COR-L47 (cell line): Measurements from ENCODE around the gene SLC9C2.
A peak's percentile ranks its signal among the peaks of the same experiment; 100 is the strongest.
"Not testable (repeated sequence)": the region's sequence is repeated elsewhere in the genome, so short reads cannot be mapped to it uniquely, and the experiment has no call there.

Source experiments
- DNase-seq: peaks from one replicate; lab custom pipeline; 2025; lab: John Stamatoyannopoulos, UW

SLC9C2 gene

DNA sequence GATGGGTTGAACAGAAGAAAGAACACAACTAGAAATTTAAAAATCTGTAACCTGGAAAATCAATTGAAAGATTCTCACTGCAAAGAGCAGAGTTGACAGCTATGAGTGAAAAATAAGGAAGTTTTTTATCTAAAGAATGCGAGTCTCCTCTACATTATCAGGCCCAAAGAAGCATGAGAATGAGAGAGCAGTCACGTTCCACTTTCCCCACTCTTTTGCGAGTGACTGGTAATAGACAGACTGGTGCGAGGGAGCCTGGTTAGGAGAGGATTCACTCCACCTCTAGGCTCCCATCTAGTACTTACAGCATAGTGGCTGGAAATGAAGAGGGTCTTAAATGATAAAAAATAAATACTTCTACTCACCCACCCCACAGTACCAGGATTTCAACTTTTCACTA lies 73.8 kb downstream of the SLC9C2 start:
- no peak for DNase-seq

DNA sequence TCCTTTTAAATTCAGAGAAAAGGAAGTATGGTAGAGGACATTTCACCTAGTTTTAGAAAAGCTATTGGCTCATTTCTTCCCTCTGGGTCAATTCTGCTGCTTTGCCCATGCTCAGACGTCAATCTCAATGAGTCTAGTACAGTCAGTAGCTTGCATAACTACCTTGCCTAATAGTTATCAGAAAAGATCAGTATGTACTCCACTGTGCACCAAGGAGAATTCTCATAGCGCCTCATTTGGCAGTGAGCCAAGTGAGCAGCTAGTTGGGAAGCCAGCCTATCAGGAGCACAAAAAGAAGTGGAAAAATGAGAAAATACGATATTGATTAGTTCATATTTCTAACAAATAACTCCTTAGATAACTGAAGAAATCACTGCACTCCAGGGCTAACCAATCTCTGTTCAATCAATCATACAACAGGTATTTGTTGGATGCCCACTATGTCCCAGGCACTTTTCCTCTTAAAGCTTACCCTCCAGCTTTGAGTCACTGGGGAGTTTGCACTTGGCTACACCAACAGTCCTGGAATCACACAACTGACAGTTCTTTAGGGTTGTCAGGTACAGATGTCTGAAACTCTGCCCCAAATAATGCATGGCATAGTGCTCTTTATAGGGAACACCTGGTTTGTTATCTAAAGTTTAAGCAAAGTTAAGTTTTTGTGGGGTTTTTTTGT lies 75.6 kb downstream of the SLC9C2 start:
- no peak for DNase-seq

DNA sequence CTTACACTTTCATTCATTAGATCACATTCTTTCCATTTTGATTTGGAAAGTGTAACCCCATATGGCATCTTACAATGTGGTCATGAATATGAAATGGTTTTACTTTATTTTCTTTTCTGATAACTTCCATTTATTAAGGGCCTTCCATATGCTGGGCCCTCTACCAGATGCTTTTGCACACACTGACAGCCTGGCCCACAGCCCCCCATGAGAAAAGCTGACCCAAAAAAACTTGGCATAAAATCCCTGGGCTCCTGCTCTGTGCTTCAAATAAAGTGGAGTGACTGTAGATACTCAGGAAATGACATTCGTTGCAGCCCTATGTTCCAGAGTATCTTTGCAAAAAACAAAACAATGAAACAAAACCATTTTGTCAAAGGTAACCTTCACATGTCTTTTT lies 76.9 kb downstream of the SLC9C2 start:
- DNase-seq = no peak

DNA sequence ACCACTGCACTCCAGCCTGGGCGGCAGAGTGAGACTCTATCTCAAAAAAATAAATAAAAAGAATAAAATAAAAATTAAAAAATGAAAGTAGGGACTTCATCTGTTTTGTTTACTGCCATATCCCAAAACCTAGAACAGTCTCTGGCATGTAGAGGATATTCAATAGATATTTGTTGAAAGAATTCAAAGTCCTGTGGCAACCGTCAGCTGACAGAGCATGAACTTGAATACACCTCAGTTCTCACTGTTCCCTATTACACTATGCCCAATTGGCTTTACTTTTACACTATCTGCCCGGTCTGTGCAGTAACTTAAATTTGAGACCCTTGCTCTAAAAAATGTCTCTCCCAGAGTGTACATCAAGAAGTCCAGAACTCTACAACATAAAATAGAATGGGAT lies 79.5 kb downstream of the SLC9C2 start:
- DNase-seq = no peak

DNA sequence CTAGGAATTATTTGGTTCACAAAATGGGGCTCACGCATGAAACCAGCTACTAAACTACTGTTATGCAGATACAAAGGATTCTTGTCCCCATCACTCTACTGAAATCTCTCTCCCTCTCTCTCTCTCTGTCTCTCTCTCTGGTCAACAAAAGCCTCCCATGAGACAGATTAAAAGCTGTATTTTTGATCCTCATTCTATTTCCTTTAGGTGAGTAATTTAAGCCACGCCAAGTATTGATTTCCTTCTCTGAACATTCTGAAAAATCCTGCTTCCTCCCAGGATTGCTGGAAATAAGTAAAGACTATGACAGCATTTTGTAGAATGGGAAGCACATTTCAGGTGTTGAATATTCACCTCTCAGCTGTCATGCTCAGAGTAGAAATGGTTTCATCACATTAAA lies 82.1 kb downstream of the SLC9C2 start:
- DNase-seq = no peak

DNA sequence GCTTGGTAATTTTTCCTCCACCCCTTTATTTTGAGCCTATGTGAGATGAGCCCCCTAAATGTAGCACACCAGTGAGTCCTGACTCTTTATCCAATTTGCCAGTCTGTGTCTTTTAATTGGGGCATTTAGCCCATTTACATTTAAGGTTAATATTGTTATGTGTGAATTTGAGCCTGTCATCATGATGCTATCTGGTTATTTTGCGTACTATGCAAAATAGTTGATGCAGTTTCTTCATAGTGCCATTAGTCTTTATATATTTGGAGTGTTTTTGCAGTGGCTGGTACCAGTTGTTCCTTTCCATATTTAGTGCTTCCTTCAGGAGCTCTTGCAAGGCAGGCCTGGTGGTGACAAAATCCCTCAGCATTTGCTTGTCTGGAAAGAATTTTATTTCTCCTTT lies 88.4 kb downstream of the SLC9C2 start:
- not testable (repeated sequence) for DNase-seq

DNA sequence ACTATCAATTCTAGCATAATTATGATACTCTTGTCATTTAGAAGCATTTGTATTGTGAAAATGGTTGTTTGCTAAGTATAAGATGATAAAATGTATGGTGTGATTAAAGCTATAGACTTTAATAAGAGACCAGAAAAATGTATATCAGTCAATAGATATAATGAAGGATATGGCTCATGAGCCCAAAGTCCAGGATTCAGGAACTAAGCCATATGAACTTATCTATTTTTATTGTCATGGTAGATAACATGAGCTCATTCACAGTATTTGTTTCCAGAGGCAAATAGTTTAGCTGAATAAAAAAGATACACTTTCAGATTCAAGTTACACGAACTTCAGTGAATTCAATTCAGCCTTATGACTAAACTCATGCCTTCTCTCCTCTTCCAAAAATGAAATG lies 93.1 kb downstream of the SLC9C2 start:
- DNase-seq = no peak

DNA sequence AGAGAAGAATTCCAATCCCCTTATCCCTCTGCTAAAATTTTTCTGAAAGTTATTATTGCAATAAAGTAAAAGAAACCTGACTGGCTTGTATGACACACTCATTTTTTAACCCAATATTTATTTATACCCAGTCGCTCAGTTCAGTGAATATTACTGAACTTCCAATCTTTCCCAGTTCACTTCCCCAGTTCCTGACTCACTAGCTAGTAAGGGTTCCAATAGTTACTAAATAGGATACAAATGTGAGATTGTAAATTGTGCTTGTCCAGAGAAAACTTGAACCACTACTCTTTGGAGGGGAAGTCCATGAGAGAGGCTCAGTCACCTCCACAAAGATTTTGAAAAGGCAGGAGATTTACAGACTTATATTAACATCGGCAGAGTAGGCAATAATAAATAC lies 94.3 kb downstream of the SLC9C2 start:
- DNase-seq = no peak

DNA sequence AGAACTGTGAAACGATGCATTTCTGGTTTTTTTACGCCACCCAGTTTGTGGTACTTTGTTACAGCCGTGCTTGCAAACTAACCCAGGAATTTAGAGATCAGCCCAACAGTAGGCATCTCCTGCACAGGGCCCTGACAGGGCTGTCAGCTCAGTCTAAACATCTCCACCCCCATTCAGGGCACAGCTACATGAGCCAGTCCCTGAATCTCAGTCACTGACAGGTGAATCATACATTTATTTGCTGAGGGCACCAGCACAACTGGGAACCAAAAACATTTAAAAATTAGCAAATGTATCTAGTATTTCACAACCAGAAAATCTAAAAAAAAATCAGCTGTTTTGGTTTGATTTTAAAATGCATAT lies 95.0 kb downstream of the SLC9C2 start:
- no peak for DNase-seq

DNA sequence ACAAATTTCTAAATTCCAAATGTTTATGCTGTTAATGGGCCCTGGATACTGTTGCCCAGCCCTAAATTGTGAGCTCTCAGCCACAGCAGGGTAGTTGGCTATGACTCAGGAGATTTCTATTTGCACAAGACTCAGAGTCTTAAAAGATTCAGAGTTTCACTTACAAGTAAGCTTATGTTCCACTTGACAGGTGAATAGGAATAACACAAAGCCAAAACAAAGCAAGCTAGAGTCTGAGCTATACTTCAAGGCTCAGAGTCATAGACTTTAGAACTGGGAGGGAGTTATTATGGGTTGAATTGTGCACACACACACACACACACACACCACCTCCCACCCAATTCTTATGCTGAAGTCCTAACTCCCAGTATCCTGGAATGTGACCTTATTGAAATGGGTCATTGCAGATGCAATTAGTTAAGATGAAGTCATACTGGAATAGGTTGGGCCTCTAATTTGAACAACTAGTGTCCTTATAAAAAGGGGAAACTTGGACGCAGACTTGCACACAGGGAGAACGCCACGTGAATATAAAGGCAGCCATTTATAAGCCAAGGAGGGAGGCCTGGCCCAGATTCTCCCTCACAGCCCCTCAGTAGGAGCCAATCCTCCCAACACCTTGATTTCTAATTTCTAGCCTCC lies 95.5 kb downstream of the SLC9C2 start:
- DNase-seq = peak; percentile 15

DNA sequence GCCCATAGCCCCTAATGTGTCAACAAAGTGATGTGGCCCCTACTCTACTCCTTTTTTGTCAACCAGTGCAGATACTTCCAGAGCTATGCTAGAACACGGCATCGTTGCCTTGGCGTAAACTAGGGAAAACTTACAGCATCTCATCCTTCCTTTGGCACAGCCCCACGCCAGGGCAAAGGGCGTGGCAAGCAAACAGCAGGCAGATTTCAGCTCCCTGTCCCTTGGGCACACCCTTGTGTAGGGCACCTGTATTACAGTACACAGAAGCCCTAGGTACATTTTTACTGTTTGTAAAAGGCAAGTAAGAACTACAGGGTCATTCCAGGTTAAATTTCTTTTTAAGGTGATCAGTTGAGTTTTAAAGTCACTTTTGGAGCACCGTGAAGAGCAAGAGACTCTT lies 96.4 kb downstream of the SLC9C2 start:
- DNase-seq = no peak

DNA sequence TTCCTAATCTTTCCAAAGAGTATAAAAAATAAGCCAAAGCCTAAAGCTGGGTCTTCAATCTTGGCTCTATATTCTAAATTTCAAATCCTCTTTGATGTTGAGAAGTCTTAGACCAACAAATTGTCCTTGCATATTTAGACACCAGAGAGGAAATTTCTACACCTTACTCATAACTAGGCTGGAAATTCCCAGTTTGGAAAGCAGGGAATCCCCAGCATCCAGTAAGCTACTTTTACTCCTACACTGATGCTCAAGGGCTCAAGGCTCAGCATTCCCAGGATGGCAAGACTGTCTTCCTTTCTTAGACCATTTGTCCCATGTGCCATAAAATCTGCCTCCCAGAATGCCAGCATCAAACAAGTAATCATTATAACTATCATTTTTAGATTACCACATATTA lies 97.5 kb downstream of the SLC9C2 start:
- DNase-seq = no peak

DNA sequence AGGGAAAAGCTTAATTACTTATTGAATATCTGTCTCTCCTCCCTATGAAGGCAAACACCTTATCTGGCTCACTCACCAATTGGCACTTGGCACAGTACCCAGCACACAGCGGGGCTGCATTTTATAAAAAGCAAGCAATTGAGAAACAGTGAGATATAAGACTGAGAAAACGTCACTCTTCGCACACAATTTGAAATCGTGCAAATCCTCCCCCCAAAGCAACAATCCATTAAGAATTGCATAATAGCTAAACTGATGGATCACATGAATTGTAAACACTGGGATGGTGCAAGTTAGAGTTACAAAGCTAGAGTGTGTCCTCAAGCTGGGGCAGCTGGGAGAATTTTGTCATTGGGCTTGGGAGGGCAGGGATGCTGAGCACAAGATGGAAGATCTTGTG lies 98.6 kb downstream of the SLC9C2 start:
- peak; percentile 52 for DNase-seq

DNA sequence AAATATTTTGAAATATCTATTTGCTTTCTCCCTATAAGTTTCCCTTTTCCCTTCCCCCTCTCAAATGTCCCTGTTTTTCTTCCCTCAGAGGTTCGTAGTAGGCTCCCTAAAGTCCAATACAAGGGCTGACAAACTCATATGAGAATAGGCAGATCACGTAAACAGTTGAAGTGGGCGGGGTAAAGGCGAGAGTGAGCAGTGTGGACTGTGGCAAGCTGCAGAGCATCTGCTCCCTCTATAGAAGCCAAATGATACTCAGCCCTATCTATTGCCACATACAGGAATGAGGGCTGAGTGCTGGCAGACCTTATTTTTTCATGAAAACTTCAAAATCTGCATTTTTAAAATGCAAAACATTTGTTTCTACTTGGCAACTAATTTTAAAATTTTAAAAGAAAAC lies 99.5 kb downstream of the SLC9C2 start:
- no peak for DNase-seq

DNA sequence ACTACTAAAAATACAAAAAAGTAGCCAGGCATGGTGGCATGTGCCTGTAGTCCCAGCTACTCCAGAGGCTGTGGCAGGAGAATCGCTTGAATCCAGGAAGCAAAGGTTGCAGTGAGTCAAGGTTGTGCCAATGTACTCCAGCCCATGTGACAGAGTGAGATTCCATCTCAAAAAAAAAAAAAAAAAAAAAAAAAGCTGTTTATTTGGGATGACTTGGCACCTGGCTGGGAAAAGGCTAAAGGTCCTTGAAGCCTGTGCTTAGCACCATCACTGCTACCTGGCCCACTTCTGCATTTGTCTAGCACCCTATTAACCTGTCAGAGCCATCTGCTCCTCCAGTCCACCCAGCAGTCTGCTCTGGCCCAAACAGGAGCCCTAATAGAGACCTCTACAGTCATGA lies 100.8 kb downstream of the SLC9C2 start:
- no peak for DNase-seq

DNA sequence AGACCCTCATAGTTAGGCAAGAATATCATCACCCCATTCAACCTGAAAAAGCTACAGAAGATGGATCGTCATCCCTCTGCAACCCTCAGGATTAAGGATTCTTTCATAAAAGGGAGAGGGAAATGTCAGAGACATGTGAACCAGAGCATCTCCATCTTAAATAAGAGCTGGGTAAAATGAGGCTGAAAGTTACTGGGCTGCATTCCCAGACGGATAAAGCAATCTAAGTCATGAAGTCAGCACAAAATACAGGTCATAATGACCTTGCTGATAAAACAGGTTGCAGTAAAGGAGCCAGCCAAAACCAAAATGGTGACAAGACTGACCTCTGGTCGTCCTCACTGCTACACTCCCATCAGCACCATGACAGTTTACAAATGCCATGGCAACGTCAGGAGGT lies 103.1 kb downstream of the SLC9C2 start:
- no peak for DNase-seq

DNA sequence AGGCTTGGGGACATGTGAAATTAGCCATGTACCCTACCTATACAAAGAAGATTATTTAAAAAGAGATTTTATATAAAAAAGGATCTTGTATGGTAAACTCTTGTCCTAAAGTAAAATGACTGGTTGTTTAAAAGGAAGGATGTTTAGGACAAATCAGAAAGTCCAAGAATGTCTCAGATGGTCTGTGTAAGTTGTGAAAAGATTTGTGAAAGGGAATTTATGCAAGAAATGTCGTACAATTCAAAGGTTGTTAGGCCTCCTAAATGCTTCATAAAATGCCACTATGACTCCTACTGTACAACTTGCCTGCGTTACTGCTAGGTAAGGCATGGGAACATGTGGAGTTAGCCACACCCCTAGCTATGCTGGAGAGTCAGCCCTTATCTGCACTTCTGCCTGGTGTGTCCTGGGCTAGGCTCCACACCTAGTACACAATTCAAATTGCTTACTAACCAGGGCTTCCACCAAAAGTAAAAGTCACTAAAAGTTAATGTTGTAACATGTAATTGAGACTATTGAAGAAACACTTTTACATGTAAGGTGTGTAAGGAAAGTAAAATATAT lies 106.0 kb downstream of the SLC9C2 start:
- DNase-seq = no peak

DNA sequence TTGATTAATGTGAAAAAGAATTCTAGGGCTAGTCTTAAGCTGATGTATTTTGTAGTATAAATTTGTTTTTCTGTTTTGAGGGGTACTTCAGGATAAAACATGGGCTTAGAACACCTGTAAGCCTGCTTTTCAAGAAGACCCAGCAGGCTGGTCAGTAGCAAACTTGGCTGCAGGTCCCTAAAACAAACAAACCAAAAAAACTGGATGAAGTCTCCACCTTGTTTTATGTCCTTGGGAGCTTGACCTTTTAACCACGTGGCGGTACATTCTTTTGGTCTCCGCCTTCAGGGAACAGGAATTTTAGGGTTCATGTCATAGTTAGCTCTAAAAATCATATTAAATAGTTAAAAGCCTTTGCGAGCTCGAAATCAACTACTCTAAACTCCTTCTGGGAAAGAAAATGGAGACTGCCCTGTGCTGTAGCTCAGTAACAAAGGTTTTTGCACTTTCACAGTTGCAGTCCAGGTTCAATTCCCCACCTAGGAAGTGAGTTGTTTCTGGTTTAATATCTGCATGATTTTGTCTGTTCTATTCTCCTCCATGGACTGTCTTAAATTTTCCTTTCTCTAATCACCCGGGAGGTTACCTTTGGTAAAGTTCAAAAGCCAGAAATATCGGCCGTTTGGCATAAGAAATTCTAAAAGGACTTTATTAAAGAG lies 107.1 kb downstream of the SLC9C2 start:
- no peak for DNase-seq

DNA sequence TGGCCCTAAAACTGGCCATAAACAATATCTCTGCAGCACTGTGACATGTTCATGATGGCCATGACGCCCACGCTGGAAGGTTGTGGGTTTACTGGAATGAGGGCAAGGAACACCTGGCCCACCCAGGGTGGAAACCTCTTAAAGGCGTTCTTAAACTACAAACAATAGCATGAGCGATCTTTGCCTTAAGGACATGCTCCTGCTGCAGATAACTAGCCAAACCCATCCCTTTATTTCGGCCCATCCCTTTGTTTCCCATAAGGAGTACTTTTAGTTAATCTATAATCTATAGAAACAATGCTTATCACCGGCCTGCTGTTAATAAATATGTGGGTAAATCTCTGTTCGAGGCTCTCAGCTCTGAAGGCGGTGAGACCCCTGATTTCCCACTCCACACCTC lies 109.7 kb downstream of the SLC9C2 start:
- not testable (repeated sequence) for DNase-seq

DNA sequence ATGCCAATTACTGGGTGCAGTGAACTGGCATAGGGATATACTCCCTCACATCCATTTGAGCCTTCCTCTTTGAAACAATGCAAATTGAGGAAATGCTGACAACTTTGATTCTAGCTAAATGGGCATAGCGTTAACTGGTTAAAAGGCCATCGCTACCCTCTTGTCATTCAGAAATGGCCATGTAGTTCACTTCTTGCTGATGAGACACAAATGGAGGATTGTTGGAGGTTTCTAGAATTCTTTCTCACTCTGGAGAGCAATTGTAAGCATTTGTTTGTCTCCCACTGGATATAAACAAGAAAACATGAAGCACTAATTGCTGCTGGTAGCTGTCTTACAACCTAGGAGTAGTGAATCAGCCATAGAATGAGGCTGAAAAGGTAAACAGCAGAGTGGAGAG lies 111.4 kb downstream of the SLC9C2 start:
- DNase-seq = no peak

DNA sequence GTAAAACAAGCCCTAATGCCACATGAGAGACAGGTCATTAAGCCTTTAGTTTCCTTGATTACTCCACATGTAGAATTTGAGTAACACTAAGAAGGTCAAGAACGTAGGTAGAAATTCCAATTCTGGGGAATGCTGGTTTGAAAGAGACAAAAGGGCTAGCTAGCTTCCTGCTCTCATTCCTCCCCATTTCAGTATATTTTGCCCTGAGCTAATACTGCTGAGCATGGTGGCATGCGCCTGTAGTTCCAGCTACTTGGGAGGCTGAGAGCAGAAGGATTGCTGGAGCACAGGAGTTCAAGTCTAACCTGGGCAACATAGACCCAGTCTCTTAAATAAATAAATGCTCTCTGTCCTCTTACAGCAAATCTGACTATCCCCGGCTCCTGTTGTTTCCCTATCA lies 112.9 kb downstream of the SLC9C2 start:
- DNase-seq = no peak

DNA sequence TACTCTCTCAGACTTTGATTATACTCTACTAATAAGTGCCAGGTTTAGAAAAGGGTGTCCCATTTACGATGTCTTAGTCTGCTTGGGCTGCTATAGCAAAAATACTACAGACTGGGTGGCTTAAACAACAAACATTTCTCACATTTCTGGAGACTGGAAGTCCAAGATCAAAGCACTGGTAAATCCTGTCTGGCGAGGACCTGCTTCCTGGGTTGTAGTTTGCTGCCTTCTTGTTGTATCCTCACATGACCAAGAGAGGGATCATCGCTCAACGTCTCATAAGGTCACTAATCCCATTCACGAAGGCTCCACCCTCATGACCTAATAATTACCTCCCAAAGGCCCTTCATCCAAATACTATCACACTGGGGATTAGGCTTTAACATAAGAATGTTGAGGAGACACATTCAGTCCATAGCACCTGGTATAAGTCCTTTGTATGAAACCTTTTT lies 113.7 kb downstream of the SLC9C2 start:
- DNase-seq = no peak

DNA sequence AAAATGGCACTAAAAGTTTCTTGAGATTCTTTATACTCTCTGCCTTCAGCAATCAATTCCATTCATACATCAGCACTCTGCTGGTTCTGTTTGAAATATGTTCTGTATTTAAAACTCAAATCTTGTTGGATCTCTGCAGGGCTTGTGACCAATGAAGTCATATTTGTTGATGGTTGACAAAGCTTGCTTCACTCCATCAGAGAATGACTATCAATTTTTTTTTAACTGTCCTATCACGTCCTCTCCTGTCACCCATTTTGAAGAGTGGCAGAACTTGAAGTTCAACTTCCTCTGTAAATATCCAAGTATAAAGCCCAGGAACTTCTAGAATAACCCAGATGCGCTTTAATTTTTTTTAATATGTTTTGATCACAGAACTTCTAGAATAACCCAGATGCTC lies 114.9 kb downstream of the SLC9C2 start:
- DNase-seq = no peak
